PC-9 (cell line): ENCODE measurements around the gene PPP2CA. TPM values are rescaled to one million over a fixed set of nuclear protein-coding genes. Genes with fewer than 3 reads are reported as not detected.
A peak's percentile ranks its signal among the peaks of the same experiment; 100 is the strongest.

ENCODE experiments used
- BruUV-seq: library from RNA; stranded (reverse); fragments of 400-500 nt; replicated peaks from 2 replicates; lab custom pipeline; 2021; lab: Mats Ljungman, UMichigan
- CTCF ChIA-PET: fragments of 300-600 bp; sonication (Branson Sonifier 250); formaldehyde crosslinking; loops from one replicate; lab custom pipeline; 2022; ENCODE audit warnings: antibody characterized with exemption; lab: Charles Lee
- POLR2A ChIA-PET: fragments of 300-600 bp; sonication (Branson Sonifier 250); formaldehyde crosslinking; loops from one replicate; lab custom pipeline; 2022; ENCODE audit warnings: antibody characterized with exemption; ENCODE audit not compliant: unreplicated experiment; lab: Charles Lee
- DNase-seq, 2 experiments: peaks; one replicate each; pipeline versions ENCODE4 v3.0.0 to v3.0.0-alpha.2; 2015 to 2022; ENCODE audit warnings: mixed read lengths in 1 of 2
- H2AFZ ChIP-seq: fragments of 200-600 bp; sonication (generic); 2 replicates; pipeline ENCODE4 v1.8.1; 2017; ENCODE audit warnings: antibody characterized with exemption
- H3F3A ChIP-seq: fragments of 200-600 bp; sonication (generic); 2 replicates; pipeline ENCODE4 v1.8.1; 2017; ENCODE audit warnings: antibody characterized with exemption, mild to moderate bottlenecking, low read depth; ENCODE audit not compliant: insufficient read depth
- H3K27ac ChIP-seq: fragments of 200-600 bp; sonication (generic); 2 replicates; pipeline ENCODE4 v1.6.1; 2016; ENCODE audit warnings: mixed run types
- H3K27me3 ChIP-seq: fragments of 200-600 bp; sonication (generic); 2 replicates; pipeline ENCODE4 v1.6.1; 2016; ENCODE audit warnings: low read depth, mixed run types; ENCODE audit not compliant: insufficient read depth
- H3K36me3 ChIP-seq: fragments of 200-600 bp; sonication (generic); 2 replicates; pipeline ENCODE4 v1.6.1; 2016; ENCODE audit warnings: low read depth, mixed run types
- H3K4me1 ChIP-seq: fragments of 200-600 bp; sonication (generic); replicated peaks from 2 replicates; pipeline ENCODE4 v1.6.1; 2016; ENCODE audit warnings: mixed run types; ENCODE audit not compliant: insufficient read depth
- H3K4me2 ChIP-seq: fragments of 200-600 bp; sonication (generic); 2 replicates; pipeline ENCODE4 v1.6.1; 2017; ENCODE audit warnings: mixed run types
- H3K4me3 ChIP-seq: fragments of 200-600 bp; sonication (generic); 2 replicates; pipeline ENCODE4 v1.6.1; 2016; ENCODE audit warnings: mixed run types
- H3K79me2 ChIP-seq: fragments of 200-600 bp; sonication (generic); 2 replicates; pipeline ENCODE4 v1.6.1; 2017; ENCODE audit warnings: low read depth, mixed run types
- H3K9me2 ChIP-seq: fragments of 200-600 bp; sonication (generic); 2 replicates; pipeline ENCODE4 v1.8.1; 2017; ENCODE audit warnings: mild to moderate bottlenecking; ENCODE audit not compliant: insufficient read depth
- H3K9me3 ChIP-seq: fragments of 200-600 bp; sonication (generic); 2 replicates; pipeline ENCODE4 v1.8.1; 2016; ENCODE audit warnings: low read depth; ENCODE audit not compliant: insufficient read depth
- H4K20me1 ChIP-seq: fragments of 200-600 bp; sonication (generic); 2 replicates; pipeline ENCODE4 v1.8.1; 2017; ENCODE audit not compliant: insufficient read depth
- CTCF ChIP-seq: fragments of 200-600 bp; sonication (generic); conservative IDR thresholded peaks from 2 replicates; pipeline ENCODE4 v1.6.1; 2017; ENCODE audit warnings: mixed run types, antibody characterized with exemption, mild to moderate bottlenecking, moderate library complexity
- EZH2 ChIP-seq: fragments of 200-600 bp; sonication (generic); IDR thresholded peaks from 2 replicates; pipeline ENCODE4 v1.8.0; 2017; ENCODE audit warnings: antibody characterized with exemption, low read depth
- intact Hi-C: fragments of 100-400 bp; cut with micrococcal nuclease; formaldehyde crosslinking; loops from one replicate; pipeline ENCODE4 v1.10.0; 2022; ENCODE audit not compliant: unreplicated experiment
- total RNA-seq: library from RNA; stranded (reverse); gene quantifications from 2 replicates; pipeline ENCODE4 v1.2.3, GENCODE V29; 2021

Gene PPP2CA
- total RNA-seq, 1 experiment from 2014 or later: 149 TPM

GRCh38 chr5:134188092-134188491, 37.8 kb downstream of the PPP2CA start:
- intact Hi-C loops: no loop called here

GRCh38 chr5:134184155-134185135, 41.4 kb downstream of the PPP2CA start:
- POLR2A ChIA-PET: interaction anchor here (0.6 kb wide), 1 partner anchor 204 kb away, joined by 9 read pairs; no protein-coding TSS in a partner anchor
- H4K20me1 ChIP-seq: no peaks in the 10 kb centered on the region
- no peaks in the 10 kb centered on the region for H3K4me1 ChIP-seq
- TF ChIP-seq CTCF: peak; percentile 90
- no peak for TF ChIP-seq EZH2
- peak; percentile 39 to 65 for DNase-seq
- no peaks in the 10 kb centered on the region for H3F3A ChIP-seq
- no peak overlapping the region for H3K4me3 ChIP-seq
- no TSS peak for BruUV-seq
- intact Hi-C loops: loop anchor here (1.0 kb wide), 1 partner anchor 105 kb away; no protein-coding TSS in a partner anchor
- CTCF ChIA-PET: interaction anchor here (1.1 to 1.4 kb wide), 2 partner anchors 37 to 105 kb away, joined by 3 to 12 read pairs; no protein-coding TSS in a partner anchor
- H3K79me2 ChIP-seq: no peaks in the 10 kb centered on the region
- no peak overlapping the region for H3K4me2 ChIP-seq
- H2AFZ ChIP-seq: no peak overlapping the region
- no peaks in the 10 kb centered on the region for H3K9me3 ChIP-seq
- H3K9me2 ChIP-seq: no peaks in the 10 kb centered on the region
- H3K27ac ChIP-seq: no peak overlapping the region
- H3K36me3 ChIP-seq: no peaks in the 10 kb centered on the region
- H3K27me3 ChIP-seq: no peaks in the 10 kb centered on the region

More at GRCh38 chr5:134188092-134188491, 37.8 kb downstream of the PPP2CA start:
- Histone ChIP-seq H3K4me2 (no peak overlapping the region), H3F3A (peaks cover 17% of the 10 kb centered on the region; the same call in 1 of the 2 replicates), H2AFZ (no peak overlapping the region), H4K20me1 (no peaks in the 10 kb centered on the region), H3K9me2 (no peaks in the 10 kb centered on the region; the same call in 1 of the 2 replicates), H3K36me3 (no peaks in the 10 kb centered on the region), H3K27ac (no peak overlapping the region), H3K9me3 (no peaks in the 10 kb centered on the region), H3K79me2 (no peaks in the 10 kb centered on the region), H3K4me1 (no peaks in the 10 kb centered on the region), H3K4me3 (no peak overlapping the region), H3K27me3 (no peaks in the 10 kb centered on the region)
- POLR2A ChIA-PET: interaction anchor here (0.6 kb wide), 1 partner anchor 92 kb away, joined by 28 read pairs; no protein-coding TSS in a partner anchor
- TF ChIP-seq CTCF: no peak
- no peak for TF ChIP-seq EZH2
- no peak for DNase-seq
- CTCF ChIA-PET: no interaction called here
- no TSS peak for BruUV-seq

- no peaks in the 10 kb centered on the region for H3K9me3 ChIP-seq
- CTCF ChIA-PET: interaction anchor here (0.6 to 1.4 kb wide), 5 partner anchors 11 to 106 kb away, joined by 3 to 12 read pairs (median 3); no protein-coding TSS in a partner anchor
Observed at GRCh38 chr5:134183481-134183880, 42.4 kb downstream of the PPP2CA start.

More at GRCh38 chr5:134183481-134183880, 42.4 kb downstream of the PPP2CA start:
- intact Hi-C loops: no loop called here
- Histone ChIP-seq H3K27me3 (no peaks in the 10 kb centered on the region), H3K4me1 (no peaks in the 10 kb centered on the region), H3K9me2 (no peaks in the 10 kb centered on the region), H3K4me2 (no peak overlapping the region), H4K20me1 (no peaks in the 10 kb centered on the region), H3F3A (no peaks in the 10 kb centered on the region), H3K4me3 (no peak overlapping the region), H2AFZ (no peak overlapping the region), H3K79me2 (no peaks in the 10 kb centered on the region), H3K27ac (no peak overlapping the region), H3K36me3 (no peaks in the 10 kb centered on the region)
- POLR2A ChIA-PET: no interaction called here
- no TSS peak for BruUV-seq
- DNase-seq: no peak
- no peak for TF ChIP-seq EZH2
- no peak for TF ChIP-seq CTCF
